ENCODE measurements around the gene KIF1B. TPM values are rescaled to one million over a fixed set of nuclear protein-coding genes. Genes with fewer than 3 reads are reported as not detected.

Gene KIF1B
- polyA plus RNA-seq, 1 of the 3 experiments (the other 2 are of a cell fraction) = 6.8 TPM

DNA sequence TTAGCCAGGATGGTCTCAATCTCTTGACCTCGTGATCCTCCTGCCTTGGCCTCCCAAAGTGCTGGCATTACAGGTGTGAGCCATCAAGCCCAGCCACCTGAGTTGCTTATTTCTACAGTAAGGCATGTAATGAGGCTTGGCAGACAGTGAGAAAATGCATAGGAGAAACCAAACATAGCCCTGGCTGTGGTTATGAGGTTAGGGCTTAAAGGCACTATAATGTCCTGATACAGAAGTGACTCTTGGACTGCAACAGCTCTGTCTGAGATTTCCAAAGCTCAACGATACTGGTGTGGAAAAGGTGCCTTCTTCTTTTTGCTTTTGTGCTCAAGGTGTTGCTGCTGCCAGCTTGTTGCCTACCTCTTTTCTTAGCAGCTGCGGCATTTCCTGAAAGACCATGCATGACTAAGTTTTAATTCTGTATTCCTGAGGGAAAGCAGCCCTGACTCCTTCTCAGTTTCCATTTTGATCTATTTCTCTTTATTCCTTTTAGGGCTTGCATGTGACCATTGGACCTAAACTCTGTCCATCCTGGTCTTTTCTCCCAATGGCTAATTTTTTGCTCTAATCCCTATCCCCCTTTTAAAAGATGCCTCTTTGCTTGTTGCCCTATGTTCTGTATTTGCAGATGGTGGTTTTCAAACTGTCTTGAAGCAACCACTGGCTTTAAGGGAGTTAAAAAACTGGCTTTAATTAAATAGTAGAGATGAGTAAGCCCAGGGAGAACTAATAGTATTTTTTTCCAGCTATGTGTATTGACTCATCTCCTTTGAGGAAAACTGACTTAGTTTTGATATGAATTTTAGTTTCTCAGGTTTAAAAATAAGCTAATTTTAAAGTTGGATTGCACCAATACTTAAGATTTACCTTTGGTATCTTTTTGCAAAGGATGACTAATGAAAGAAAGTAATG is 70.3 kb downstream of the KIF1B start:
- no peak for DNase-seq
- Histone ChIP-seq H3K9ac (peak overlapping the region; percentile 26; the same call in 1 of the 2 replicates), H3K79me2 (ENCODE audit: insufficient read depth) (peaks cover 9% of the 10 kb centered on the region; the same call in 1 of the 2 replicates), H2AFZ (ENCODE audit: low read depth) (no peak overlapping the region), H3K36me3 (replicated peaks in 1 of 2; ENCODE audit: control insufficient read depth in 1 of 2, insufficient read depth in 2 of 2, low read length in 1 of 2) (peaks cover 29 to 64% of the 10 kb centered on the region in 2 experiments), H3K4me3 (ENCODE audit: low read depth in 2 of 2, low read length in 1 of 2) (peak overlapping the region in 1 of 2 experiments; percentile 34; a peak in 1 of 4 replicates), H4K20me1 (ENCODE audit: insufficient read depth) (no peaks in the 10 kb centered on the region), H3K9me3 (no peaks in the 10 kb centered on the region), H3K4me2 (peak overlapping the region; percentile 65), H3F3A (replicated peaks; ENCODE audit: insufficient read depth) (peaks cover 24% of the 10 kb centered on the region), H3K27me3 (ENCODE audit: insufficient read depth) (no peaks in the 10 kb centered on the region), H3K4me1 (ENCODE audit: control insufficient read depth in 1 of 2, insufficient read depth in 2 of 2, low read depth in 1 of 2, low read length in 1 of 2) (peaks cover 3 to 24% of the 10 kb centered on the region in 2 experiments), H3K9me2 (no peaks in the 10 kb centered on the region), H3K27ac (ENCODE audit: low read depth in 2 of 2, low read length in 1 of 2) (peak overlapping the region; percentile 23 to 74; a peak in 3 of 4 replicates)
- ChIA-PET POLR2A (interaction anchor here (0.7 kb wide), 1 partner anchor 70 kb away, joined by 3 read pairs; the partner anchor contains the start of gene KIF1B), CTCF (interaction anchor here (0.6 kb wide), 1 partner anchor 72 kb away, joined by 3 read pairs; no protein-coding TSS in a partner anchor)
- WGBS (ENCODE audit: low lambda C conversion rate) = 60% methylated on average over 3 of the region's 3 CpGs
- no peak for TF ChIP-seq CHD2 (IDR thresholded peaks at IDR 0.05; ENCODE audit: low read length, partially characterized antibody)
- TF ChIP-seq SMC3 (IDR thresholded peaks at IDR 0.05; ENCODE audit: low read depth, low read length) = no peak
- no peak for TF ChIP-seq RXRA (IDR thresholded peaks at IDR 0.05; ENCODE audit: borderline replicate concordance, low read depth)
- TF ChIP-seq FOSL2 (IDR thresholded peaks at IDR 0.05; ENCODE audit: borderline replicate concordance, low read depth) = peak; percentile 70; the same call in 1 of the 2 replicates
- TF ChIP-seq, protein P1, sequence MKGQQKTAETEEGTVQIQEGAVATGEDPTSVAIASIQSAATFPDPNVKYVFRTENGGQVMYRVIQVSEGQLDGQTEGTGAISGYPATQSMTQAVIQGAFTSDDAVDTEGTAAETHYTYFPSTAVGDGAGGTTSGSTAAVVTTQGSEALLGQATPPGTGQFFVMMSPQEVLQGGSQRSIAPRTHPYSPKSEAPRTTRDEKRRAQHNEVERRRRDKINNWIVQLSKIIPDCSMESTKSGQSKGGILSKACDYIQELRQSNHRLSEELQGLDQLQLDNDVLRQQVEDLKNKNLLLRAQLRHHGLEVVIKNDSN (IDR thresholded peaks at IDR 0.05; ENCODE audit: borderline replicate concordance, low read depth) = no peak
- TF ChIP-seq FOXM1 (IDR thresholded peaks at IDR 0.05; ENCODE audit: low read depth) = 0 out of 2 replicates have a peak, but pooled peaks have one; percentile 34
- no peak for TF ChIP-seq TAF1 (IDR thresholded peaks at IDR 0.05; ENCODE audit: borderline replicate concordance, low read depth, low read length)
- TF ChIP-seq TEAD4 (IDR thresholded peaks at IDR 0.05; ENCODE audit: borderline replicate concordance, insufficient read depth) = no peak
- no peak for TF ChIP-seq NRF1 (IDR thresholded peaks at IDR 0.05; ENCODE audit: low read depth, low read length)
- TF ChIP-seq, protein P2, sequence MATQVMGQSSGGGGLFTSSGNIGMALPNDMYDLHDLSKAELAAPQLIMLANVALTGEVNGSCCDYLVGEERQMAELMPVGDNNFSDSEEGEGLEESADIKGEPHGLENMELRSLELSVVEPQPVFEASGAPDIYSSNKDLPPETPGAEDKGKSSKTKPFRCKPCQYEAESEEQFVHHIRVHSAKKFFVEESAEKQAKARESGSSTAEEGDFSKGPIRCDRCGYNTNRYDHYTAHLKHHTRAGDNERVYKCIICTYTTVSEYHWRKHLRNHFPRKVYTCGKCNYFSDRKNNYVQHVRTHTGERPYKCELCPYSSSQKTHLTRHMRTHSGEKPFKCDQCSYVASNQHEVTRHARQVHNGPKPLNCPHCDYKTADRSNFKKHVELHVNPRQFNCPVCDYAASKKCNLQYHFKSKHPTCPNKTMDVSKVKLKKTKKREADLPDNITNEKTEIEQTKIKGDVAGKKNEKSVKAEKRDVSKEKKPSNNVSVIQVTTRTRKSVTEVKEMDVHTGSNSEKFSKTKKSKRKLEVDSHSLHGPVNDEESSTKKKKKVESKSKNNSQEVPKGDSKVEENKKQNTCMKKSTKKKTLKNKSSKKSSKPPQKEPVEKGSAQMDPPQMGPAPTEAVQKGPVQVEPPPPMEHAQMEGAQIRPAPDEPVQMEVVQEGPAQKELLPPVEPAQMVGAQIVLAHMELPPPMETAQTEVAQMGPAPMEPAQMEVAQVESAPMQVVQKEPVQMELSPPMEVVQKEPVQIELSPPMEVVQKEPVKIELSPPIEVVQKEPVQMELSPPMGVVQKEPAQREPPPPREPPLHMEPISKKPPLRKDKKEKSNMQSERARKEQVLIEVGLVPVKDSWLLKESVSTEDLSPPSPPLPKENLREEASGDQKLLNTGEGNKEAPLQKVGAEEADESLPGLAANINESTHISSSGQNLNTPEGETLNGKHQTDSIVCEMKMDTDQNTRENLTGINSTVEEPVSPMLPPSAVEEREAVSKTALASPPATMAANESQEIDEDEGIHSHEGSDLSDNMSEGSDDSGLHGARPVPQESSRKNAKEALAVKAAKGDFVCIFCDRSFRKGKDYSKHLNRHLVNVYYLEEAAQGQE (IDR thresholded peaks at IDR 0.05; ENCODE audit: low read depth, low read length) = no peak
- TF ChIP-seq YY1 (IDR thresholded peaks at IDR 0.05; ENCODE audit: low read depth) = no peak
- no peak for TF ChIP-seq ELF1 (IDR thresholded peaks at IDR 0.05)
- TF ChIP-seq, protein P3, sequence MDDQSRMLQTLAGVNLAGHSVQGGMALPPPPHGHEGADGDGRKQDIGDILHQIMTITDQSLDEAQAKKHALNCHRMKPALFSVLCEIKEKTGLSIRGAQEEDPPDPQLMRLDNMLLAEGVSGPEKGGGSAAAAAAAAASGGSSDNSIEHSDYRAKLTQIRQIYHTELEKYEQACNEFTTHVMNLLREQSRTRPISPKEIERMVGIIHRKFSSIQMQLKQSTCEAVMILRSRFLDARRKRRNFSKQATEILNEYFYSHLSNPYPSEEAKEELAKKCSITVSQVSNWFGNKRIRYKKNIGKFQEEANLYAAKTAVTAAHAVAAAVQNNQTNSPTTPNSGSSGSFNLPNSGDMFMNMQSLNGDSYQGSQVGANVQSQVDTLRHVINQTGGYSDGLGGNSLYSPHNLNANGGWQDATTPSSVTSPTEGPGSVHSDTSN (IDR thresholded peaks at IDR 0.05) = no peak
- no peak for TF ChIP-seq MEF2A (IDR thresholded peaks at IDR 0.05; ENCODE audit: borderline replicate concordance, low read depth)
- no peak for TF ChIP-seq EZH2phosphoT487 (IDR thresholded peaks at IDR 0.05; ENCODE audit: borderline replicate concordance, low read depth)
- TF ChIP-seq FOXJ3 (CRISPR knock-in tag; IDR thresholded peaks at IDR 0.05) = no peak
- TF ChIP-seq GABPA (IDR thresholded peaks at IDR 0.05; ENCODE audit: low read depth) = no peak
- no peak for TF ChIP-seq GATA2 (CRISPR knock-in tag; IDR thresholded peaks at IDR 0.05)
- TF ChIP-seq, protein P4, sequence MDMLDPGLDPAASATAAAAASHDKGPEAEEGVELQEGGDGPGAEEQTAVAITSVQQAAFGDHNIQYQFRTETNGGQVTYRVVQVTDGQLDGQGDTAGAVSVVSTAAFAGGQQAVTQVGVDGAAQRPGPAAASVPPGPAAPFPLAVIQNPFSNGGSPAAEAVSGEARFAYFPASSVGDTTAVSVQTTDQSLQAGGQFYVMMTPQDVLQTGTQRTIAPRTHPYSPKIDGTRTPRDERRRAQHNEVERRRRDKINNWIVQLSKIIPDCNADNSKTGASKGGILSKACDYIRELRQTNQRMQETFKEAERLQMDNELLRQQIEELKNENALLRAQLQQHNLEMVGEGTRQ (IDR thresholded peaks at IDR 0.05; ENCODE audit: borderline replicate concordance, low read depth, low read length) = no peak
- TF ChIP-seq SIN3A (IDR thresholded peaks at IDR 0.05; ENCODE audit: borderline replicate concordance, low read depth, low read length) = no peak
- no peak for TF ChIP-seq POLR2AphosphoS5 (IDR thresholded peaks at IDR 0.05; ENCODE audit: low read depth, low read length)
- TF ChIP-seq, protein P5, sequence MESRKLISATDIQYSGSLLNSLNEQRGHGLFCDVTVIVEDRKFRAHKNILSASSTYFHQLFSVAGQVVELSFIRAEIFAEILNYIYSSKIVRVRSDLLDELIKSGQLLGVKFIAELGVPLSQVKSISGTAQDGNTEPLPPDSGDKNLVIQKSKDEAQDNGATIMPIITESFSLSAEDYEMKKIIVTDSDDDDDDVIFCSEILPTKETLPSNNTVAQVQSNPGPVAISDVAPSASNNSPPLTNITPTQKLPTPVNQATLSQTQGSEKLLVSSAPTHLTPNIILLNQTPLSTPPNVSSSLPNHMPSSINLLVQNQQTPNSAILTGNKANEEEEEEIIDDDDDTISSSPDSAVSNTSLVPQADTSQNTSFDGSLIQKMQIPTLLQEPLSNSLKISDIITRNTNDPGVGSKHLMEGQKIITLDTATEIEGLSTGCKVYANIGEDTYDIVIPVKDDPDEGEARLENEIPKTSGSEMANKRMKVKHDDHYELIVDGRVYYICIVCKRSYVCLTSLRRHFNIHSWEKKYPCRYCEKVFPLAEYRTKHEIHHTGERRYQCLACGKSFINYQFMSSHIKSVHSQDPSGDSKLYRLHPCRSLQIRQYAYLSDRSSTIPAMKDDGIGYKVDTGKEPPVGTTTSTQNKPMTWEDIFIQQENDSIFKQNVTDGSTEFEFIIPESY (IDR thresholded peaks at IDR 0.05; ENCODE audit: borderline replicate concordance, low read depth) = no peak

Data from SK-N-SH (cell line).